HCT116 (cell line): ENCODE data around the gene C1orf52.

ENCODE experiments used
- EGR1 ChIP-seq: IDR thresholded peaks from 2 replicates; pipeline ENCODE4 v1.6.1; 2012; ENCODE audit warnings: low read depth
- JUND ChIP-seq: IDR thresholded peaks from 2 replicates; pipeline ENCODE4 v1.6.1; 2012
- POLR2A ChIP-seq: IDR thresholded peaks from 2 replicates; pipeline ENCODE4 v1.7.0; 2011; ENCODE audit warnings: borderline replicate concordance; ENCODE audit not compliant: insufficient read depth, insufficient read length; ENCODE audit errors: extremely low read depth
- POLR2AphosphoS5 ChIP-seq: IDR thresholded peaks from 2 replicates; pipeline ENCODE4 v1.6.1; 2011; ENCODE audit warnings: mild to moderate bottlenecking, low read depth, low read length, moderate library complexity
- TF ChIP-seq, protein P1 (sequence below), 3 experiments: fragments of 200-600 bp in 1 of 3; sonication (generic) in 1 of 3; IDR thresholded peaks in 2 of 3; conservative IDR thresholded peaks in 1 of 3; 2 replicates each; pipeline ENCODE4 v1.5.1; 2012 to 2017; ENCODE audit warnings: low read depth in 2 of 3, low read length in 2 of 3, antibody characterized with exemption in 1 of 3, borderline replicate concordance in 1 of 3, control low read depth in 1 of 3, mild to moderate bottlenecking in 1 of 3, mixed read lengths in 1 of 3, mixed run types in 1 of 3, moderate library complexity in 1 of 3; ENCODE audit not compliant: insufficient read depth in 1 of 3
- TF ChIP-seq, protein P2 (sequence below): IDR thresholded peaks from 2 replicates; pipeline ENCODE4 v1.6.1; 2011; ENCODE audit warnings: mild to moderate bottlenecking, low read length, moderate library complexity; ENCODE audit not compliant: insufficient replicate concordance; ENCODE audit errors: extremely low read depth

DNA sequence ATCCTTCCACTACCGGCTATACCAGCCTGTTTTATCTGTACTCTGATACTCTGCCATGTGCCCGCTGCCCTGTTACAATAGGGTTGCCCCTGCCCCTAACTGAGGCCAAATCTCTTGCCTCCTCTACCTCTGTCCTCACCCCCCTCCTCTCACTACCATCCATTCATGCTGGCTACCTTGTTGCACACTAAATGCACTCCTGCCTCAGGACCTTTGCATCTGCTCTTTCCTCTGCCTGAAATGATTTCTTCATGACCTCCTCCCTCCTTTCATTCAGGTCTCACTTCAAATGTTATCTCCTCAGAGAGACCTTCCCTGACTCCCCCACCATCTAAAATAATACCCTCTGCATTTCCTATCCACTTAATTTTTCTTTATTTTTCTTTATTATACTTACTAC lies 51.0 kb downstream of the C1orf52 start:
- TF ChIP-seq, protein P1, sequence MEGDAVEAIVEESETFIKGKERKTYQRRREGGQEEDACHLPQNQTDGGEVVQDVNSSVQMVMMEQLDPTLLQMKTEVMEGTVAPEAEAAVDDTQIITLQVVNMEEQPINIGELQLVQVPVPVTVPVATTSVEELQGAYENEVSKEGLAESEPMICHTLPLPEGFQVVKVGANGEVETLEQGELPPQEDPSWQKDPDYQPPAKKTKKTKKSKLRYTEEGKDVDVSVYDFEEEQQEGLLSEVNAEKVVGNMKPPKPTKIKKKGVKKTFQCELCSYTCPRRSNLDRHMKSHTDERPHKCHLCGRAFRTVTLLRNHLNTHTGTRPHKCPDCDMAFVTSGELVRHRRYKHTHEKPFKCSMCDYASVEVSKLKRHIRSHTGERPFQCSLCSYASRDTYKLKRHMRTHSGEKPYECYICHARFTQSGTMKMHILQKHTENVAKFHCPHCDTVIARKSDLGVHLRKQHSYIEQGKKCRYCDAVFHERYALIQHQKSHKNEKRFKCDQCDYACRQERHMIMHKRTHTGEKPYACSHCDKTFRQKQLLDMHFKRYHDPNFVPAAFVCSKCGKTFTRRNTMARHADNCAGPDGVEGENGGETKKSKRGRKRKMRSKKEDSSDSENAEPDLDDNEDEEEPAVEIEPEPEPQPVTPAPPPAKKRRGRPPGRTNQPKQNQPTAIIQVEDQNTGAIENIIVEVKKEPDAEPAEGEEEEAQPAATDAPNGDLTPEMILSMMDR (IDR thresholded peaks at IDR 0.05 in 2 of 3, conservative IDR thresholded peaks at IDR 0.05 in 1 of 3; ENCODE audit: borderline replicate concordance in 1 of 3, insufficient read depth in 1 of 3, low read depth in 2 of 3, low read length in 2 of 3): no peak
- TF ChIP-seq, protein P2, sequence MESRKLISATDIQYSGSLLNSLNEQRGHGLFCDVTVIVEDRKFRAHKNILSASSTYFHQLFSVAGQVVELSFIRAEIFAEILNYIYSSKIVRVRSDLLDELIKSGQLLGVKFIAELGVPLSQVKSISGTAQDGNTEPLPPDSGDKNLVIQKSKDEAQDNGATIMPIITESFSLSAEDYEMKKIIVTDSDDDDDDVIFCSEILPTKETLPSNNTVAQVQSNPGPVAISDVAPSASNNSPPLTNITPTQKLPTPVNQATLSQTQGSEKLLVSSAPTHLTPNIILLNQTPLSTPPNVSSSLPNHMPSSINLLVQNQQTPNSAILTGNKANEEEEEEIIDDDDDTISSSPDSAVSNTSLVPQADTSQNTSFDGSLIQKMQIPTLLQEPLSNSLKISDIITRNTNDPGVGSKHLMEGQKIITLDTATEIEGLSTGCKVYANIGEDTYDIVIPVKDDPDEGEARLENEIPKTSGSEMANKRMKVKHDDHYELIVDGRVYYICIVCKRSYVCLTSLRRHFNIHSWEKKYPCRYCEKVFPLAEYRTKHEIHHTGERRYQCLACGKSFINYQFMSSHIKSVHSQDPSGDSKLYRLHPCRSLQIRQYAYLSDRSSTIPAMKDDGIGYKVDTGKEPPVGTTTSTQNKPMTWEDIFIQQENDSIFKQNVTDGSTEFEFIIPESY: no peak
- TF ChIP-seq POLR2AphosphoS5 (no peak), EGR1 (no peak), POLR2A (no peak), JUND (no peak)
